Karpas-422 (cell line): Measurements from ENCODE around the gene CARHSP1. TPM values are rescaled to one million over a fixed set of nuclear protein-coding genes. Genes with fewer than 3 reads are reported as not detected.
"Not testable (repeated sequence)": the region's sequence is repeated elsewhere in the genome, so short reads cannot be mapped to it uniquely, and the experiment has no call there.

ENCODE experiments used
- DNase-seq: peaks from one replicate; pipeline ENCODE4 v3.0.0-alpha.2; 2015
- H2AFZ ChIP-seq: fragments of 200-600 bp; sonication (generic); 2 replicates; pipeline ENCODE4 v1.6.1; 2014; ENCODE audit warnings: antibody characterized with exemption, low read length, mixed read lengths
- H3K27ac ChIP-seq: fragments of 200-600 bp; sonication (generic); 2 replicates; pipeline ENCODE4 v1.5.1; 2014; ENCODE audit warnings: mild to moderate bottlenecking, low read length, moderate library complexity
- H3K27me3 ChIP-seq: fragments of 200-600 bp; sonication (generic); 2 replicates; pipeline ENCODE4 v1.6.1; 2014; ENCODE audit warnings: low read length, mixed read lengths
- H3K36me3 ChIP-seq: fragments of 200-600 bp; sonication (generic); 2 replicates; pipeline ENCODE4 v1.6.1; 2014; ENCODE audit warnings: low read length, mixed read lengths; ENCODE audit not compliant: insufficient read depth
- H3K4me1 ChIP-seq: fragments of 200-600 bp; sonication (generic); 2 replicates; pipeline ENCODE4 v1.6.1; 2014; ENCODE audit warnings: mild to moderate bottlenecking, low read length, mixed read lengths
- H3K4me2 ChIP-seq: fragments of 200-600 bp; sonication (generic); 2 replicates; pipeline ENCODE4 v1.6.1; 2014; ENCODE audit warnings: low read length, low read depth, mild to moderate bottlenecking; ENCODE audit not compliant: poor library complexity, severe bottlenecking
- H3K4me3 ChIP-seq: fragments of 200-600 bp; sonication (generic); 2 replicates; pipeline ENCODE4 v1.5.1; 2014; ENCODE audit warnings: mild to moderate bottlenecking, antibody characterized with exemption, low read length, mixed read lengths
- H3K79me2 ChIP-seq: fragments of 200-600 bp; sonication (generic); 2 replicates; pipeline ENCODE4 v1.6.1; 2014; ENCODE audit warnings: mild to moderate bottlenecking, low read length, mixed read lengths
- H3K9ac ChIP-seq: fragments of 200-600 bp; sonication (generic); 2 replicates; pipeline ENCODE4 v1.6.0; 2014; ENCODE audit warnings: low read length
- H3K9me2 ChIP-seq: fragments of 200-600 bp; sonication (generic), shearing (Covaris generic); replicated peaks from 2 replicates; pipeline ENCODE4 v1.6.0; 2014; ENCODE audit warnings: mild to moderate bottlenecking, low read length, moderate library complexity; ENCODE audit not compliant: insufficient read depth
- H3K9me3 ChIP-seq: fragments of 300-700, 200-600 bp; sonication (generic); 2 replicates; pipeline ENCODE4 v1.6.1; 2014; ENCODE audit warnings: low read length, mixed read lengths
- H4K20me1 ChIP-seq: fragments of 200-600 bp; sonication (generic); 2 replicates; pipeline ENCODE4 v1.6.1; 2014; ENCODE audit warnings: mild to moderate bottlenecking, antibody characterized with exemption, low read length, low read depth; ENCODE audit not compliant: insufficient read depth
- total RNA-seq: library from RNA; depleted of rRNA; stranded (reverse); fragments of >200 nt; shearing (Covaris generic); gene quantifications from 2 replicates; pipeline ENCODE4 v1.2.3, GENCODE V29; 2014; ENCODE audit warnings: low replicate concordance

The CARHSP1 gene
- total RNA-seq, 1 experiment from 2014 or later: 48.3 TPM

DNA sequence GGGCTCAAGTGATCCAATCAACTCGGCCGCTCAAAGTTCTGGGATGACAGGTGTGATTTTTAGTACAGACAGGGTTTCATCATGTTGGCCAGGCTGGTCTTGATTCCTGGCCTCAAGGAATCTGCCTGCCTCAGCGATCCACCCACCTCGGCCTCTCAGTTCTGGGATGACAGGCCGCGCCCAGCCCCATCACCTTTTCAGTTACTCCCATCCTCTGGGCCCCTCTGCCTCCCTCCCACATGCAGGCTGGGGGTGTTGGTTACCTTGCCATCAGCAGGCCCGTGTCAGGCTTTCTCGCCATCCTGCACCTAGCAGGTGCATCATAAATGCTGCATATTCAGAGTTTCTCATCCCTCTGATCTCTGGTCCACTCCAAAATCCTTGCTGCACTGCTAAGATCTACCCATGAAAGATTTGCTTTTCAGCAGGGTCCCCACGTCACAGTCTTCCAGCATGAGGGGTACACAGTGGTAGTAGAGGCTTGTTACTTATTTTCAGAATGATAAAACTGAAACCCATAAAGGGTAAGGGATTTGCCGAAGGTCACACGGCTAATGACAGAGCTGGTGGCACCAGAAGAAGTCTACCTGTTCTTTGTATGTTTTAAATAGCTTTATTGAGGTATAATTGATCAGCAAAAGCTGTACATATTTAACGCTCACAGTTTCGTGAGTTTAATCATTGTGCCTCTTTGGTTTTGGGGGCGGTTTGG, 54.6 kb downstream of the CARHSP1 start:
- Histone ChIP-seq H3K9me2 (no peaks in the 10 kb centered on the region), H3K79me2 (peaks cover 13% of the 10 kb centered on the region; the same call in 1 of the 2 replicates), H3K9me3 (no peaks in the 10 kb centered on the region), H3K27me3 (no peaks in the 10 kb centered on the region), H3K4me1 (peaks cover 5% of the 10 kb centered on the region), H3K27ac (no peak overlapping the region), H3K36me3 (peaks cover 63% of the 10 kb centered on the region), H3K4me3 (no peak overlapping the region), H3K9ac (no peak overlapping the region), H4K20me1 (no peaks in the 10 kb centered on the region), H2AFZ (no peak overlapping the region), H3K4me2 (no peak overlapping the region)
- DNase-seq: no peak

DNA sequence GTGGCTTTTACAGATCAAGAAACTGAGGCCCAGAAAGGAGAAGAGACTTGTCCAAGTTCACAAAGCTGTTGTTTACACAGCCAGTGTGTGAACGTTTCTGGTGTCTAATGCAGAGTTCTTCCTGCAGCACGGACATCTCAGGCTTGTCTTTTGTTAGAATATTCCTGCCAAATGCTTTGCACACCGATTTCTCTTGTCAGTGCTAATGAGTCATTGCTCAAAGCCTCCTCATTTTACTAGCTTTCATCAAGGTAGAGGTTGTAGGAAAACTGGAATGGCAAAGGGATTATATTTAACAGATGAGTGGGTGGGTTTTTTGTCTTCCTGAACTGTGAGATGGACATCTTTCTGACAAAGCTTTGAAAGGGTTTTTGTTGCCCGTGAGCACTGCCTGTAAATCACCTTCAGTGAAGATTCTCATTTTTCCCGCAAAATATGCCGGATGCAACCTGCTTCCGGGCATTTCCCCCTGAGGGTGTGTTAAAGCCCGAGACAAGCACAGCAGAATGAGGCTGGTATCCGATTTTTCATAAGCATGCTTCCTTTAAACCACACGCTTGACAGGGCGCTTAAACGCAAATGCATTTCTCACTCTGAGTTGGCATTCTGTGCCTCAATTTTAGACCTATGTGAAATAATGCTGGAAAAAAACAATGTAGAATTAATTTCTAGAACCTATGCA, 56.5 kb downstream of the CARHSP1 start:
- no peak overlapping the region for H3K4me3 ChIP-seq
- H3K79me2 ChIP-seq: peaks cover 15% of the 10 kb centered on the region
- H3K4me2 ChIP-seq: no peak overlapping the region
- no peak overlapping the region for H3K9ac ChIP-seq
- no peaks in the 10 kb centered on the region for H3K27me3 ChIP-seq
- H3K4me1 ChIP-seq: peaks cover 5% of the 10 kb centered on the region
- no peaks in the 10 kb centered on the region for H4K20me1 ChIP-seq
- no peak overlapping the region for H2AFZ ChIP-seq
- no peak overlapping the region for H3K27ac ChIP-seq
- H3K9me3 ChIP-seq: no peaks in the 10 kb centered on the region
- no peak for DNase-seq
- peaks cover 72% of the 10 kb centered on the region for H3K36me3 ChIP-seq
- no peaks in the 10 kb centered on the region for H3K9me2 ChIP-seq

DNA sequence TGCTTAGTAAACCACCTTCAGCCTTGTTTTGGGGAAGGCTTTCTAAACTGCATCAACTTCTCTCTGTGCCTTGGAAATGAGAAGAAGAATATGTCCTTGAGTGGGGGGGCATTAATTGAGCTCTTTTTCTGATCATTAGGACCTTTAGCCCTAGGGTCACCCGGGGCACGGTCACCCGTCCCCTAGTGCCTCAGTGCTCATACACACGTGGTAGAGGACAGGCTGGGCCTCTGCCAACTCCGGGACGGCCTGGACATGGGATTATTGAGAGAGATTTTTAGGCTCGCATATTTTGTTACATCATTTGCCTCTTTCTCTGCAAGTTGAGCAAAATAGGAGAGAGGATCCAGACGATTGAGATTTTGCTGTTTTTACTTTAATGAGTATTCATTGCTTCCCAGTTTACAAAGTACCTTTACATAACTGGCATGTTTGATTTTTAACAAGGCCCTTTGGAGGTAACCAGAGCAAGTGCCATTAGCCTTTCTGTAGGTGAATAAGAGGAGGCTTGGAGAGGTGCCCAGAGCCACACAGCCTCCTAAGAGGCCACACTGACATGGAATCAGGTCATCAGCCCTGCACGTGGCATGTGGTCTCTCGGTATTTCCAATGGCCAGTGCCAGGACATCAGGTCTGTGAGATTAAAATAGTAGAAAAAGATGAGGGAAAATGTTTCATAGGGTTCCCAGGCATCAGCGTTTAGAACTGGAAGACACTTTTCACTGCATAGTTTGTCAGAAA, 60.0 kb downstream of the CARHSP1 start:
- Histone ChIP-seq H2AFZ (no peak overlapping the region), H3K27me3 (no peaks in the 10 kb centered on the region), H3K4me3 (no peak overlapping the region), H4K20me1 (no peaks in the 10 kb centered on the region), H3K9me2 (no peaks in the 10 kb centered on the region), H3K9me3 (no peaks in the 10 kb centered on the region), H3K4me1 (no peaks in the 10 kb centered on the region), H3K4me2 (no peak overlapping the region), H3K36me3 (peaks cover 63% of the 10 kb centered on the region), H3K9ac (no peak overlapping the region), H3K79me2 (peaks cover 27% of the 10 kb centered on the region), H3K27ac (no peak overlapping the region)
- no peak for DNase-seq

DNA sequence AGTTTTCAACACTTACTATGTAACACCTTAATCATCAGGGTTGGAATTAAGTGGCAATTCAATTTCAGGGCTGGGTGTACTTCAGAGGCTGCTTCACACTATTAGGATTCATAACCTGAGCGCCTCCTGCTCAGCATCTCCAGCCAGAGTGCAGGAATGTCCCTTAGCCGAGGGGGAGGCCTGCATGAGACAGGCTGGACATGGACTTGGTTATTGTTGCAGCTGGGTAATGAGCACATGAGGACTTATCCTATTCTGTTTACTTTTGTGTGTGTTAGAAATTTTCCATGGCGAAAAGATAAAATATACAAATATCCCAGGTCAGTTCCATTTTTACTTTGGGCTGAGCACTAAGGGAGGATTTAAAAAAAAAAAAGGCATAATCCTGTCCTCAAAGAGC, 60.8 kb downstream of the CARHSP1 start:
- Histone ChIP-seq H4K20me1 (no peaks in the 10 kb centered on the region), H3K4me3 (no peak overlapping the region)
- no peak for DNase-seq

DNA sequence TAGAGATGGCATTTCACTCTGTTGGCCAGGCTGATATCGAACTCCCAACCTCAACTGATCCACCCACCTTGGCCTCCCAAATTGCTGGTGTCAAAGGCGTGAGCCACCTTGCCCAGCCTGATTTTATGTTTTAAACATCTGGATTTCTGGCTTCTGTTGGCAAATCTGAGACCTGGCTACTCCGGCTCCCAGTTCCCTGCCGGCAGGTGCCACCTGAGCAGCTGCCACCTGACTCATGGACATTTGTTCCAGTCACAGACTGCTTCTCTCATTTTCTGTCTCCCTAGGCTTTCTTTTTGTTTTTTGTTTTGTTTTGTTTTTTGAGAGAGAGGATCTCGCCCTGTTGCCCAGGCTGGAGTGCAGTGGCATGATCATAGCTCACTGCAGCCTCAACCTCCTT, 61.6 kb downstream of the CARHSP1 start:
- no peaks in the 10 kb centered on the region for H3K27me3 ChIP-seq
- H3K79me2 ChIP-seq: peaks cover 33% of the 10 kb centered on the region
- no peak overlapping the region for H3K4me2 ChIP-seq
- H3K27ac ChIP-seq: no peak overlapping the region
- no peak overlapping the region for H3K4me3 ChIP-seq
- no peaks in the 10 kb centered on the region for H3K9me2 ChIP-seq
- no peak overlapping the region for H2AFZ ChIP-seq
- no peaks in the 10 kb centered on the region for H4K20me1 ChIP-seq
- no peak overlapping the region for H3K9ac ChIP-seq
- no peaks in the 10 kb centered on the region for H3K9me3 ChIP-seq
- no peaks in the 10 kb centered on the region for H3K4me1 ChIP-seq
- peaks cover 57% of the 10 kb centered on the region for H3K36me3 ChIP-seq
- no peak for DNase-seq

More for the DNA sequence above, 60.8 kb downstream of the CARHSP1 start:
- H3K9ac ChIP-seq: no peak overlapping the region
- no peaks in the 10 kb centered on the region for H3K27me3 ChIP-seq
- H3K27ac ChIP-seq: no peak overlapping the region
- H3K36me3 ChIP-seq: peaks cover 61% of the 10 kb centered on the region
- H3K79me2 ChIP-seq: peaks cover 28% of the 10 kb centered on the region
- H3K4me2 ChIP-seq: no peak overlapping the region
- H2AFZ ChIP-seq: no peak overlapping the region
- no peaks in the 10 kb centered on the region for H3K9me2 ChIP-seq
- H3K9me3 ChIP-seq: no peaks in the 10 kb centered on the region
- H3K4me1 ChIP-seq: no peaks in the 10 kb centered on the region

DNA sequence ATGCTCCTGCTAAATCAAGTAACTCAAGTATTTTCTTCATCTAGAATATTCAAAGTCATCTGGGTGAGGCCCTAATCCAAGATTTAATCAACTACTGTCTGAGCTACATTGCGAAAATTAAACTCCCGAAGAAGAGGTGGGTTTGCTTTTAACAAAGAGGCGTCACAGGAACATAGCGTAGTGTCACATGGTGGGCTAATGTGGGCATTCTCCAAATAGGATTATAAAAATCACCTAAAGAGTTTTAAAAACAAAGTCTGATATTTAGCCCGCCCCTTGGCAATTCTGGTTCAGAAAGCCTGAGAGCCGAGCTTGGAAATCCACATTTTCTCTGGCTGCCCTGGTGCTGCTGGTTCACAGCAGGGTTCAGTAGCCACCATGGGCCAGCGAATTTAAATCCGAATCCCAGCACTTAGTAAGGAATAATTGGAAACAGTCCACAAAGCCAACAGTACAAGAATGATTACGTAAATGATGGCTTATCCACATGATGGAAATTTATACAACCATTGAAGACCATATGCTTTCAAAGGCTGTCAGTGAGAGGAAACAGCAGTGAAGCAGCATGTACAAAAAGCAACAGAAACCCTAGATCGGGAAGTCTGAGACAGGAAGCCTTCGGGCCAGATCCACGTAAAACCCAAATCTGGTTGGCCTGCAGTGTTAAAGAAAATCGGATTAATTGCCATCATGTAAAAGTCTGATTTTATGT, 62.4 kb downstream of the CARHSP1 start:
- no peak overlapping the region for H2AFZ ChIP-seq
- H3K27ac ChIP-seq: no peak overlapping the region
- no peaks in the 10 kb centered on the region for H3K9me2 ChIP-seq
- no peak overlapping the region for H3K4me3 ChIP-seq
- H3K27me3 ChIP-seq: no peaks in the 10 kb centered on the region
- no peaks in the 10 kb centered on the region for H3K4me1 ChIP-seq
- H3K4me2 ChIP-seq: no peak overlapping the region
- H3K9me3 ChIP-seq: no peaks in the 10 kb centered on the region
- no peaks in the 10 kb centered on the region for H4K20me1 ChIP-seq
- H3K79me2 ChIP-seq: peaks cover 40% of the 10 kb centered on the region
- DNase-seq: no peak
- H3K36me3 ChIP-seq: peaks cover 49% of the 10 kb centered on the region
- no peak overlapping the region for H3K9ac ChIP-seq

DNA sequence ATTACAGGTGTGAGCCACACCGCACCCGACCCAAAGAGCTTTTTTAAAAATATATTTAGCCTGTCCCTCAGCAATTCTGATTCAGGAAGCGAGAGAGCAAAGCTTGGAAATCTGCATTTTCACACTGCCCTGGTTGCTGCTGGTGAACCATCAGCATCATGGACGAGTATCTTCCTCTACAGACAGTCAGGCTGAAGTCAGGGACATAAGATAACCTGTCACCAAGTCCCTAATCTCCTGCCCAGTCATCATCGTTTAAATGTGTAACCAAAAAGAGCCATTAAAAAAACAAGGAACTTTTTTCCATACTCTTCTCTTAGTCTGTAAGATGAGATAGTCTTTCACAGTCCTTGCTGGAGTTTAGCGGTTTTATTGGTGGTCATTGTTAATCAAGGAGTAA, 64.5 kb downstream of the CARHSP1 start:
- Histone ChIP-seq H3K4me3 (no peak overlapping the region), H3K9me3 (no peaks in the 10 kb centered on the region), H3K79me2 (peaks cover 61% of the 10 kb centered on the region), H3K27ac (no peak overlapping the region), H3K4me1 (peaks cover 4% of the 10 kb centered on the region), H3K27me3 (no peaks in the 10 kb centered on the region), H4K20me1 (peaks cover 3% of the 10 kb centered on the region; the same call in 1 of the 2 replicates), H3K9me2 (no peaks in the 10 kb centered on the region), H3K36me3 (peaks cover 44% of the 10 kb centered on the region), H3K9ac (no peak overlapping the region), H2AFZ (no peak overlapping the region), H3K4me2 (no peak overlapping the region)
- DNase-seq: no peak

DNA sequence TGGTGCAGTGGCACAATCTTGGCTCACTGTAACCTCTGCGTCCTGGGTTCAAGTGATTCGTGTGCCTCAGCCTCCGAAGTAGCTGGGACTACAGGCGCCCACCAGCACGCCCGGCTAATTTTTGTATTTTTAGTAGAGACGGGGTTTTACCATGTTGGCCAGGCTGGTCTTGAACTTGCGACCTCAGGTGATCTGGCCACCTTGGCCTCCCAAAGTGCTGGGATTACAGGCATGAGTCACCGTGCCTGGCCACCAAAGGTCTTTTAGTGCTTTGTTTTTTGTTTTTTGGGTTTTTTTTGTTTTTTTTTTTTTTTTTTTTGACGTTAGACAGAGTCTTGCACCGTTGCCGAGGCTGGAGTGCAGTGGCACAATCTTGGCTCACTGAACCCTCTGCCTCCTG, 65.1 kb downstream of the CARHSP1 start:
- not testable (repeated sequence) for H2AFZ ChIP-seq, H3K27ac ChIP-seq, H3K9ac ChIP-seq, DNase-seq, H3K9me2 ChIP-seq, H3K4me2 ChIP-seq, H3K27me3 ChIP-seq, H4K20me1 ChIP-seq, H3K4me1 ChIP-seq, H3K4me3 ChIP-seq, H3K9me3 ChIP-seq
- Histone ChIP-seq H3K36me3 (peaks cover 38% of the 10 kb centered on the region), H3K79me2 (peaks cover 63% of the 10 kb centered on the region)
